ENCODE data around the gene MRPL39.

DNA sequence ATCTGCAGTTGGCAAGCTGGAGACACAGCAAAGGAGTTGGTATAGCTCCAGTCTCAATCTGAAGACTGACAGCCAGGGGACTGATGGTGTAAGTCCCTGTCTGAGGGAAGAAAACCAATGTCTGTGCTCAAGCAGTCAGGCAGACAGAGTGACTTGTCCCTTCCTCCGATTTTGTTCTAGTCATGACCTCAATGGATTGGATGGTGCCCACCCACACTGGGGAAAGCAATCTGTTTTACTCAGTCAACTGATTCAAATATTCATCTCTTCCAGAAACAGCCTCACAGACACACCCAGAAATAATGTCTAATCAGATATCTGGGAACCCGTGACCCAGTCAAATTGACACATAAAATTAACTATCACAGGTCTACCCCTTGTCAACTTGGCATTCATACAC is 11.9 kb upstream of the MRPL39 start:
- TF ChIP-seq, protein P1, sequence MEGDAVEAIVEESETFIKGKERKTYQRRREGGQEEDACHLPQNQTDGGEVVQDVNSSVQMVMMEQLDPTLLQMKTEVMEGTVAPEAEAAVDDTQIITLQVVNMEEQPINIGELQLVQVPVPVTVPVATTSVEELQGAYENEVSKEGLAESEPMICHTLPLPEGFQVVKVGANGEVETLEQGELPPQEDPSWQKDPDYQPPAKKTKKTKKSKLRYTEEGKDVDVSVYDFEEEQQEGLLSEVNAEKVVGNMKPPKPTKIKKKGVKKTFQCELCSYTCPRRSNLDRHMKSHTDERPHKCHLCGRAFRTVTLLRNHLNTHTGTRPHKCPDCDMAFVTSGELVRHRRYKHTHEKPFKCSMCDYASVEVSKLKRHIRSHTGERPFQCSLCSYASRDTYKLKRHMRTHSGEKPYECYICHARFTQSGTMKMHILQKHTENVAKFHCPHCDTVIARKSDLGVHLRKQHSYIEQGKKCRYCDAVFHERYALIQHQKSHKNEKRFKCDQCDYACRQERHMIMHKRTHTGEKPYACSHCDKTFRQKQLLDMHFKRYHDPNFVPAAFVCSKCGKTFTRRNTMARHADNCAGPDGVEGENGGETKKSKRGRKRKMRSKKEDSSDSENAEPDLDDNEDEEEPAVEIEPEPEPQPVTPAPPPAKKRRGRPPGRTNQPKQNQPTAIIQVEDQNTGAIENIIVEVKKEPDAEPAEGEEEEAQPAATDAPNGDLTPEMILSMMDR (IDR thresholded peaks at IDR 0.05; ENCODE audit: low read length): no peak
- no peak for TF ChIP-seq EZH2 (optimal IDR thresholded peaks at IDR 0.05; ENCODE audit: low read depth, low read length)
